SU-DHL-6 (cell line): Measurements from ENCODE around the gene ABL2.

ENCODE experiments used
- EZH2phosphoT487 ChIP-seq: fragments of 200-600 bp; sonication (generic), shearing (Covaris generic); conservative IDR thresholded peaks from 2 replicates; pipeline ENCODE4 v1.6.1; 2018; ENCODE audit warnings: mild to moderate bottlenecking, antibody characterized with exemption, low read length, moderate library complexity, mixed read lengths
- TF ChIP-seq, protein P1 (sequence below): fragments of 200-600 bp; sonication (generic); IDR thresholded peaks from one replicate; pipeline ENCODE4 v1.5.1; 2017; ENCODE audit warnings: antibody characterized with exemption, mild to moderate bottlenecking, low read length, moderate library complexity; ENCODE audit not compliant: insufficient read depth, poor library complexity, severe bottlenecking

- TF ChIP-seq, protein P1, sequence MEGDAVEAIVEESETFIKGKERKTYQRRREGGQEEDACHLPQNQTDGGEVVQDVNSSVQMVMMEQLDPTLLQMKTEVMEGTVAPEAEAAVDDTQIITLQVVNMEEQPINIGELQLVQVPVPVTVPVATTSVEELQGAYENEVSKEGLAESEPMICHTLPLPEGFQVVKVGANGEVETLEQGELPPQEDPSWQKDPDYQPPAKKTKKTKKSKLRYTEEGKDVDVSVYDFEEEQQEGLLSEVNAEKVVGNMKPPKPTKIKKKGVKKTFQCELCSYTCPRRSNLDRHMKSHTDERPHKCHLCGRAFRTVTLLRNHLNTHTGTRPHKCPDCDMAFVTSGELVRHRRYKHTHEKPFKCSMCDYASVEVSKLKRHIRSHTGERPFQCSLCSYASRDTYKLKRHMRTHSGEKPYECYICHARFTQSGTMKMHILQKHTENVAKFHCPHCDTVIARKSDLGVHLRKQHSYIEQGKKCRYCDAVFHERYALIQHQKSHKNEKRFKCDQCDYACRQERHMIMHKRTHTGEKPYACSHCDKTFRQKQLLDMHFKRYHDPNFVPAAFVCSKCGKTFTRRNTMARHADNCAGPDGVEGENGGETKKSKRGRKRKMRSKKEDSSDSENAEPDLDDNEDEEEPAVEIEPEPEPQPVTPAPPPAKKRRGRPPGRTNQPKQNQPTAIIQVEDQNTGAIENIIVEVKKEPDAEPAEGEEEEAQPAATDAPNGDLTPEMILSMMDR = no peak
- TF ChIP-seq EZH2phosphoT487 = no peak
Observed at GRCh38 chr1:179177615-179178014, 51.9 kb downstream of the ABL2 start.
